Lung (tissue), 12 donors: ENCODE measurements around the gene MAMDC4. TPM values are rescaled to one million over a fixed set of nuclear protein-coding genes. Genes with fewer than 3 reads are reported as not detected.

Source experiments
- ATAC-seq: fragments of 200-7000 bp; cut with Tn5 transposase; one replicate; pipeline ENCODE4 v1.9.1; 2020; ENCODE audit warnings: moderate number of reproducible peaks; ENCODE audit not compliant: insufficient read depth, low FRiP score
- DNase-seq, 3 donors: peaks; one replicate each; pipeline ENCODE4 v3.0.0-alpha.2; 2013 to 2017
- H3K27ac ChIP-seq, 2 donors: one replicate each; pipeline ENCODE4 v1.5.1; 2013; ENCODE audit warnings: mild to moderate bottlenecking in 2 of 2, moderate library complexity in 2 of 2, control low read depth in 1 of 2, inconsistent platforms in 1 of 2, low read depth in 1 of 2, low read length in 1 of 2
- H3K27me3 ChIP-seq, 3 donors: one replicate each; pipeline ENCODE4 v1.5.1; 2013; ENCODE audit warnings: low read length in 2 of 3; ENCODE audit not compliant: control insufficient read depth in 3 of 3, insufficient read depth in 3 of 3
- H3K36me3 ChIP-seq, 4 donors: one replicate each; pipeline ENCODE4 v1.5.1; 2013; ENCODE audit warnings: low read length in 4 of 4, mild to moderate bottlenecking in 1 of 4, moderate library complexity in 1 of 4; ENCODE audit not compliant: control insufficient read depth in 4 of 4, insufficient read depth in 4 of 4
- H3K4me1 ChIP-seq, 5 donors: one replicate each; pipeline ENCODE4 v1.5.1; 2013; ENCODE audit warnings: low read length in 5 of 5, mild to moderate bottlenecking in 2 of 5, moderate library complexity in 1 of 5; ENCODE audit not compliant: control insufficient read depth in 5 of 5, insufficient read depth in 5 of 5
- H3K4me3 ChIP-seq: one replicate; pipeline ENCODE4 v1.5.1; 2013; ENCODE audit warnings: mild to moderate bottlenecking, control low read depth, moderate library complexity
- H3K9ac ChIP-seq, 2 donors: one replicate each; pipeline ENCODE4 v1.5.1; 2013; ENCODE audit warnings: low read length in 2 of 2, control low read depth in 1 of 2; ENCODE audit not compliant: insufficient read depth in 1 of 2
- H3K9me3 ChIP-seq, 4 donors: one replicate each; pipeline ENCODE4 v1.5.1; 2013; ENCODE audit warnings: low read length in 3 of 4, mild to moderate bottlenecking in 1 of 4, moderate library complexity in 1 of 4; ENCODE audit not compliant: control insufficient read depth in 4 of 4, insufficient read depth in 3 of 4
- WGBS, 2 donors: extraction: QIAGEN DNeasy Blood & Tissue Kit; methylation state at CpG; one replicate each; pipeline ENCODE4 v1.1.7; 2013; 5-methylcytosine and 5-hydroxymethylcytosine counted together
- polyA plus RNA-seq, 2 donors: library from polyadenylated mRNA; stranded (reverse); fragments of 200-250 nt; gene quantifications; one replicate each; pipeline ENCODE4 v1.2.1, GENCODE V29; 2013
- total RNA-seq, 2 donors: library from RNA; depleted of rRNA in 1 of 2; stranded (reverse); fragments of >200 nt in 1 of 2; gene quantifications; one replicate each; pipeline ENCODE4 v1.2.1, GENCODE V29; 2014 to 2021
- TF ChIP-seq, protein P1 (sequence below): IDR thresholded peaks from 2 replicates; pipeline ENCODE4 v1.5.1; 2012; ENCODE audit warnings: mild to moderate bottlenecking; ENCODE audit errors: control extremely low read depth, extremely low read depth
- donor health status: control.
- donor health status: control.
- donor health status: Bipolar disorder and iron deficiency.
- donor health status: healthy.
- donor health status: DM: yes; HTN: yes; CAD: no.

Gene MAMDC4
- total and polyA plus RNA-seq, 4 donors: 5.6 to 13.2 (median 7.1) TPM

DNA sequence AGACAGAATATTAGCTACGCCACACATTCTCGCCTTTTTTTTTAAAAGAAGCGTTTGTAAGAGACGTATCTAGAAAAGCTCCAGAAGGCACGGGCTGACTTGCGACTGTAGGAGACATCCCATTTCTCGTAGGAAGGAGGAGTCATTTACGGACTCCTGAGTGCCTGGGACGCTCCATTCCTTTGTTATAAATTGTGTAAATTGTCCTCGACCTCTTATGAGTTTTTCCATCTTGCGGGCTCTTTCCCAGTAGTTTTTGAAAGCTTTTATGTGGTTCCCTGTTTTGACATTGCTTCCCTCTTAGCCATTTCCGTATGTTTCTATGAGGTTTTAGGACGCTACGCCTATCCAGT lies 43.4 kb upstream of the MAMDC4 start:
- no peak for ATAC-seq

DNA sequence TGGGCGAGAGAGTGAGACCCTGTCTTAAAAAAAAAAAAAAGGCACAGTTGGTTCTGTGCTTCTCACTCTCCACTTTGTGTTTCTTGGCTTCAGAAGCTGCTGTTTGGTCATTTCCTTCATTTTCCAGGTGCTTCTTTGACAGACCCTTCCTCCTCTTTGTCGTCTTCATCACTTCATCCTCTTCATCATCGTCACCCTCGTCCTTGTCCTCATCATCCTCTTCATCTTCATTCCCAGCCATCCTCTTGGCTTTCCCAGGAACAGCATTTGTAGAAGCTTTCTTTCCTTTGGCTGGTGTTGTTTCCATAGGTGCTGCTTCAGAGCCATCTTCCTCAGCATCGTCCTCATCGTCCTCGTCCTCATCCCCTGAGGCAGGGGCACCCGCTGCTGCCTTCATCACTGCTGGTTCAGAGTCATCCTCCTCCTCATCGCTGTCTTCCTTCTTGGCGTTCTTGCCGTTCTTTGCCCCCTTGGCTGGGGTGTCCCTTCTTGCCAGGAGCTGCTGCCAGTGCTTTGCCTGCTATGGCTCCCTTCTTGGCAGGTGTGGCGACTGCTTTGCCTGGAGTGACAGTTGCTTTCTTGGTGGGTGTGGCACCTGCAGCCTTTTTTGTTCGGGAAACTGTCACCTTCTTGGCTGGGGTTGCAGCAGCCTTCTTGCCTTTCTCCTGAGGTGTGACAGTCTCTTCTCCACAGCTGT lies 37.3 kb upstream of the MAMDC4 start:
- Histone ChIP-seq H3K27me3 (no peaks in the 10 kb centered on the region), H3K27ac (no peak overlapping the region), H3K4me1 (peaks cover 0 to 4% (median 0%) of the 10 kb centered on the region in 5 donors), H3K36me3 (peaks cover 0 to 11% (median 2%) of the 10 kb centered on the region in 4 donors), H3K9ac (no peak overlapping the region), H3K9me3 (no peaks in the 10 kb centered on the region), H3K4me3 (no peak overlapping the region)
- TF ChIP-seq, protein P1, sequence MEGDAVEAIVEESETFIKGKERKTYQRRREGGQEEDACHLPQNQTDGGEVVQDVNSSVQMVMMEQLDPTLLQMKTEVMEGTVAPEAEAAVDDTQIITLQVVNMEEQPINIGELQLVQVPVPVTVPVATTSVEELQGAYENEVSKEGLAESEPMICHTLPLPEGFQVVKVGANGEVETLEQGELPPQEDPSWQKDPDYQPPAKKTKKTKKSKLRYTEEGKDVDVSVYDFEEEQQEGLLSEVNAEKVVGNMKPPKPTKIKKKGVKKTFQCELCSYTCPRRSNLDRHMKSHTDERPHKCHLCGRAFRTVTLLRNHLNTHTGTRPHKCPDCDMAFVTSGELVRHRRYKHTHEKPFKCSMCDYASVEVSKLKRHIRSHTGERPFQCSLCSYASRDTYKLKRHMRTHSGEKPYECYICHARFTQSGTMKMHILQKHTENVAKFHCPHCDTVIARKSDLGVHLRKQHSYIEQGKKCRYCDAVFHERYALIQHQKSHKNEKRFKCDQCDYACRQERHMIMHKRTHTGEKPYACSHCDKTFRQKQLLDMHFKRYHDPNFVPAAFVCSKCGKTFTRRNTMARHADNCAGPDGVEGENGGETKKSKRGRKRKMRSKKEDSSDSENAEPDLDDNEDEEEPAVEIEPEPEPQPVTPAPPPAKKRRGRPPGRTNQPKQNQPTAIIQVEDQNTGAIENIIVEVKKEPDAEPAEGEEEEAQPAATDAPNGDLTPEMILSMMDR: no peak
- ATAC-seq (no peak), DNase-seq (no peak)
- 89 to 96% methylated on average over 13 of the region's 13 CpGs for WGBS, 2 donors

More for the DNA sequence above, 43.4 kb upstream of the MAMDC4 start:
- TF ChIP-seq, protein P1: no peak
- DNase-seq: peak in 2 of 3 donors; percentile 28 to 35
- WGBS, 2 donors: 2 to 4% methylated on average over 14 of the region's 14 CpGs
- Histone ChIP-seq H3K9ac (peak overlapping the region in 1 of 2 donors; percentile 53), H3K9me3 (no peaks in the 10 kb centered on the region), H3K4me1 (peaks cover 0 to 25% (median 4%) of the 10 kb centered on the region in 5 donors), H3K4me3 (peak overlapping the region; percentile 92), H3K27me3 (no peaks in the 10 kb centered on the region), H3K36me3 (peaks cover 0 to 7% (median under 1%) of the 10 kb centered on the region in 4 donors), H3K27ac (peak overlapping the region in 1 of 2 donors; percentile 58)

DNA sequence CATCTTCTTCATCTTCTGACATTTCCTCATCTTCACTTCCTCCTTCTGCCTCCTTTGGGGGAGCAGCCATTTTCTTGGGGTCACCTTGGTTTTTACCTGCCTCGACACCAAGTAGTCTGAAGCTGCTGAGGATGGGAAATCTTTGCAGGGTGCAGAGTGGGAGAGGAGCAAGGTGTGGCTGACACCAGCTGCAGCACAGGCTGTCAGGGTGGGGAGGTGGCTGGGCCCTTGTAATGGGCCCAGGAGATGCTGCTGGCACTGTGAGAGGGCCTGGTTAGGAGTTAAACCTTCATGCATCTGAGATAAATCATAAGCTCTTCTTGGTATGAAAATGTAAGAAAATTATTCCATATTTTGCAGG lies 36.7 kb upstream of the MAMDC4 start:
- Histone ChIP-seq H3K27ac (no peak overlapping the region), H3K4me3 (no peak overlapping the region), H3K27me3 (no peaks in the 10 kb centered on the region), H3K9ac (no peak overlapping the region), H3K9me3 (no peaks in the 10 kb centered on the region), H3K36me3 (peaks cover 0 to 11% (median 2%) of the 10 kb centered on the region in 4 donors), H3K4me1 (no peaks in the 10 kb centered on the region)
- 0 to 65% methylated on average over 1 of the region's 1 CpG for WGBS, 2 donors
- TF ChIP-seq, protein P1: no peak
- no peak for DNase-seq
- ATAC-seq: no peak
